GM19452 (cell line): Measurements from ENCODE around the gene FADD.

Source experiments
- ATAC-seq: cut with Tn5 transposase; IDR thresholded peaks from one replicate; pipeline ENCODE4 v1.9.1; 2021; ENCODE audit not compliant: unreplicated experiment

Gene FADD

GRCh38 chr11:70230840-70231710, 28.0 kb downstream of the FADD start:
- no peak for ATAC-seq

GRCh38 chr11:70233034-70233433, 29.9 kb downstream of the FADD start:
- no peak for ATAC-seq

- no peak for ATAC-seq
Observed at GRCh38 chr11:70233511-70233934, 30.4 kb downstream of the FADD start.

- no peak for ATAC-seq
Observed at GRCh38 chr11:70233962-70234361, 30.9 kb downstream of the FADD start.

GRCh38 chr11:70240337-70240736, 37.2 kb downstream of the FADD start:
- ATAC-seq = no peak

- ATAC-seq = no peak
Observed at GRCh38 chr11:70241709-70242108, 38.6 kb downstream of the FADD start.

GRCh38 chr11:70242885-70243284, 39.8 kb downstream of the FADD start:
- no peak for ATAC-seq

GRCh38 chr11:70243912-70244652, 41.0 kb downstream of the FADD start:
- ATAC-seq = no peak

- ATAC-seq = no peak
Observed at GRCh38 chr11:70244698-70245097, 41.6 kb downstream of the FADD start.

- no peak for ATAC-seq
Observed at GRCh38 chr11:70246196-70246595, 43.1 kb downstream of the FADD start.

- no peak for ATAC-seq
Observed at GRCh38 chr11:70247042-70247709, 44.1 kb downstream of the FADD start.

- ATAC-seq = no peak
Observed at GRCh38 chr11:70247710-70248072, 44.6 kb downstream of the FADD start.

- no peak for ATAC-seq
Observed at GRCh38 chr11:70250876-70251658, 48.0 kb downstream of the FADD start.

GRCh38 chr11:70251659-70252321, 48.7 kb downstream of the FADD start:
- no peak for ATAC-seq

- ATAC-seq = peak; percentile 76
Observed at GRCh38 chr11:70252844-70253243, 49.7 kb downstream of the FADD start.

GRCh38 chr11:70255477-70256116, 52.5 kb downstream of the FADD start:
- no peak for ATAC-seq
